Stimulated activated CD8-positive, alpha-beta memory T cell treated with anti-CD3 and anti-CD28 coated beads, Interleukin-15, amount 100 ng/mL, for 1 hour (primary cell): ENCODE data around the gene EXOC2.
A peak's percentile ranks its signal among the peaks of the same experiment; 100 is the strongest.
"Not testable (repeated sequence)": the region's sequence is repeated elsewhere in the genome, so short reads cannot be mapped to it uniquely, and the experiment has no call there.

Source experiments
- DNase-seq: peaks from one replicate; pipeline ENCODE4 v3.0.0-alpha.2; 2020; ENCODE audit warnings: low read depth

Gene EXOC2

GRCh38 chr6:626236-626635, 66.7 kb downstream of the EXOC2 start:
- no peak for DNase-seq

- no peak for DNase-seq
These were observed 68.0 kb downstream of the EXOC2 start for GRCh38 chr6:624979-625378.

- no peak for DNase-seq
These were observed 70.5 kb downstream of the EXOC2 start for GRCh38 chr6:622462-622861.

- DNase-seq, result no peak
These were observed 71.0 kb downstream of the EXOC2 start for GRCh38 chr6:621931-622330.

- no peak for DNase-seq
These were observed 72.0 kb downstream of the EXOC2 start for GRCh38 chr6:620950-621349.

- DNase-seq, result no peak
These were observed 72.8 kb downstream of the EXOC2 start for GRCh38 chr6:620166-620565.

- DNase-seq, result no peak
These were observed 75.4 kb downstream of the EXOC2 start for GRCh38 chr6:617456-618100.

- DNase-seq, result no peak
These were observed 79.0 kb downstream of the EXOC2 start for GRCh38 chr6:613981-614380.

- no peak for DNase-seq
These were observed 81.0 kb downstream of the EXOC2 start for GRCh38 chr6:611928-612327.

GRCh38 chr6:610882-611281, 82.1 kb downstream of the EXOC2 start:
- DNase-seq, result no peak

- no peak for DNase-seq
These were observed 83.0 kb downstream of the EXOC2 start for GRCh38 chr6:609905-610304.

- no peak for DNase-seq
These were observed 86.0 kb downstream of the EXOC2 start for GRCh38 chr6:606829-607379.

GRCh38 chr6:605895-606294, 87.0 kb downstream of the EXOC2 start:
- not testable (repeated sequence) for DNase-seq

GRCh38 chr6:604579-604978, 88.4 kb downstream of the EXOC2 start:
- DNase-seq, result no peak

- DNase-seq, result no peak
These were observed 89.7 kb downstream of the EXOC2 start for GRCh38 chr6:603265-603664.

GRCh38 chr6:599576-600448, 93.1 kb downstream of the EXOC2 start:
- DNase-seq, result no peak

GRCh38 chr6:593907-594212, 99.1 kb downstream of the EXOC2 start:
- no peak for DNase-seq

GRCh38 chr6:593139-593906, 99.6 kb downstream of the EXOC2 start:
- peak; percentile 42 for DNase-seq

GRCh38 chr6:589090-589489, 103.8 kb downstream of the EXOC2 start:
- DNase-seq, result no peak

- DNase-seq, result no peak
These were observed 106.4 kb downstream of the EXOC2 start for GRCh38 chr6:586553-586952.

GRCh38 chr6:583635-584034, 109.3 kb downstream of the EXOC2 start:
- DNase-seq, result no peak

- no peak for DNase-seq
These were observed 109.8 kb downstream of the EXOC2 start for GRCh38 chr6:583116-583515.

GRCh38 chr6:582370-582769, 110.6 kb downstream of the EXOC2 start:
- no peak for DNase-seq
